ENCODE results near the gene AGPAT3.
A peak's percentile ranks its signal among the peaks of the same experiment; 100 is the strongest.

AGPAT3 gene

GRCh38 chr21:43854773-43855633, 10.0 kb upstream of the AGPAT3 start:
- Histone ChIP-seq H3K36me3 (ENCODE audit: control insufficient read depth, insufficient read depth, low read length) (no peaks in the 10 kb centered on the region), H3K4me3 (ENCODE audit: low read length) (no peak overlapping the region), H3K9ac (ENCODE audit: low read length) (no peak overlapping the region), H3K4me1 (ENCODE audit: control insufficient read depth, insufficient read depth, low read length) (peaks cover under 1% of the 10 kb centered on the region), H3K27me3 (ENCODE audit: control insufficient read depth, insufficient read depth, low read length) (no peaks in the 10 kb centered on the region), H3K9me3 (ENCODE audit: control insufficient read depth, low read length) (no peaks in the 10 kb centered on the region)

- no peak overlapping the region for H3K9ac ChIP-seq (ENCODE audit: low read length)
- H3K9me3 ChIP-seq (ENCODE audit: control insufficient read depth, low read length): no peaks in the 10 kb centered on the region
- H3K27me3 ChIP-seq (ENCODE audit: control insufficient read depth, insufficient read depth, low read length): no peaks in the 10 kb centered on the region
- H3K4me1 ChIP-seq (ENCODE audit: control insufficient read depth, insufficient read depth, low read length): peaks cover 6% of the 10 kb centered on the region
- no peak overlapping the region for H3K4me3 ChIP-seq (ENCODE audit: low read length)
- no peaks in the 10 kb centered on the region for H3K36me3 ChIP-seq (ENCODE audit: control insufficient read depth, insufficient read depth, low read length)
These were observed 9.1 kb upstream of the AGPAT3 start for GRCh38 chr21:43855955-43856354.

- Histone ChIP-seq H3K4me3 (ENCODE audit: low read length) (no peak overlapping the region), H3K4me1 (ENCODE audit: control insufficient read depth, insufficient read depth, low read length) (peaks cover 15% of the 10 kb centered on the region)
These were observed 6.0 kb upstream of the AGPAT3 start for GRCh38 chr21:43858806-43859648.

GRCh38 chr21:43859747-43860214, 5.2 kb upstream of the AGPAT3 start:
- Histone ChIP-seq H3K9ac (ENCODE audit: low read length) (no peak overlapping the region), H3K27me3 (ENCODE audit: control insufficient read depth, insufficient read depth, low read length) (no peaks in the 10 kb centered on the region), H3K4me3 (ENCODE audit: low read length) (no peak overlapping the region), H3K9me3 (ENCODE audit: control insufficient read depth, low read length) (no peaks in the 10 kb centered on the region), H3K4me1 (ENCODE audit: control insufficient read depth, insufficient read depth, low read length) (peaks cover 15% of the 10 kb centered on the region), H3K36me3 (ENCODE audit: control insufficient read depth, insufficient read depth, low read length) (no peaks in the 10 kb centered on the region)

More at GRCh38 chr21:43858806-43859648, 6.0 kb upstream of the AGPAT3 start:
- Histone ChIP-seq H3K9me3 (ENCODE audit: control insufficient read depth, low read length) (no peaks in the 10 kb centered on the region), H3K9ac (ENCODE audit: low read length) (no peak overlapping the region), H3K36me3 (ENCODE audit: control insufficient read depth, insufficient read depth, low read length) (no peaks in the 10 kb centered on the region), H3K27me3 (ENCODE audit: control insufficient read depth, insufficient read depth, low read length) (no peaks in the 10 kb centered on the region)

- Histone ChIP-seq H3K4me1 (ENCODE audit: control insufficient read depth, insufficient read depth, low read length) (peaks cover 20% of the 10 kb centered on the region), H3K36me3 (ENCODE audit: control insufficient read depth, insufficient read depth, low read length) (no peaks in the 10 kb centered on the region), H3K27me3 (ENCODE audit: control insufficient read depth, insufficient read depth, low read length) (no peaks in the 10 kb centered on the region), H3K9ac (ENCODE audit: low read length) (no peak overlapping the region), H3K4me3 (ENCODE audit: low read length) (no peak overlapping the region), H3K9me3 (ENCODE audit: control insufficient read depth, low read length) (no peaks in the 10 kb centered on the region)
These were observed 3.3 kb upstream of the AGPAT3 start for GRCh38 chr21:43861706-43862105.

GRCh38 chr21:43864313-43864961, 586 bp upstream of the AGPAT3 start:
- Histone ChIP-seq H3K27me3 (ENCODE audit: control insufficient read depth, insufficient read depth, low read length) (no peaks in the 10 kb centered on the region), H3K9me3 (ENCODE audit: control insufficient read depth, low read length) (no peaks in the 10 kb centered on the region), H3K4me3 (ENCODE audit: low read length) (no peak overlapping the region), H3K4me1 (ENCODE audit: control insufficient read depth, insufficient read depth, low read length) (peaks cover 42% of the 10 kb centered on the region), H3K36me3 (ENCODE audit: control insufficient read depth, insufficient read depth, low read length) (no peaks in the 10 kb centered on the region), H3K9ac (ENCODE audit: low read length) (peak overlapping the region; percentile 60)

DNA sequence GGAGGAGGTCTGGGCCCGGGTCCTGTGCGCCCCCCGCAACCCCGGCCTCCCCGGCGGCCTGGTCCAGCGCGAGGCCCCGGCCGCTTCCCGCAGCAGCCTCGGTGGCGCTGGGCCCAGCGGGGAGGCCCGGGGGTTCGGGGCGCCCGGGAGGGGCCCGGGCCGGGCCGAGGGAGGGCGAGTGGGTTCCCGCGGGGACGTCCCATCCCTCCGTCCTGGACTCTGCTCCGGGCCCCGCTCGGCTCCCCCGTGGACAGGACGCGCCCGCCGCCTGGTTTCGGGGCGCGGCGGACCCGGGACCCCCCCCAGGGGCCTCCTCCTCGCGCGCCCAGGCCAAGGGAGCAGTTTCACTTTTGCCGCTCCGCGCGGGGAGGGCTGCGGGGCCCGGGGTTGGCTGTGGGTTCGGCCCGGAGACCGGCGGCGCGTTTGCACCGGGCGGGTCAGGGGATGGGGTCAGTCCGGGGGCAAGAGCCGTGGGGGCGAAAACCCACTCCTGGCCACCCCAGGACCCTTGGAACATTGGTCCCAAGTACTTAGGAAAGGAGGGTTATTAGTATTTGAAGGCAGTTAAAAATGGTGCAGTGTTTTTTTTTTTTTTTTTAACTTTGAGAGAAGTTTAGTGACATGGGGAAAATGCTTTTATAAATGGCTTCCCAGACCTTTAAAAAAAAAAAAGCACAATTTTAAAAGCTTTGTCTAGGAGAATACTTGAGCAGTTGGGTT, 677 bp downstream of the AGPAT3 start:
- peak overlapping the region; percentile 14 for H3K4me3 ChIP-seq (ENCODE audit: low read length)
- no peaks in the 10 kb centered on the region for H3K9me3 ChIP-seq (ENCODE audit: control insufficient read depth, low read length)
- H3K27me3 ChIP-seq (ENCODE audit: control insufficient read depth, insufficient read depth, low read length): no peaks in the 10 kb centered on the region
- H3K9ac ChIP-seq (ENCODE audit: low read length): peak overlapping the region; percentile 78
- peaks cover 38% of the 10 kb centered on the region for H3K4me1 ChIP-seq (ENCODE audit: control insufficient read depth, insufficient read depth, low read length)
- H3K36me3 ChIP-seq (ENCODE audit: control insufficient read depth, insufficient read depth, low read length): no peaks in the 10 kb centered on the region

DNA sequence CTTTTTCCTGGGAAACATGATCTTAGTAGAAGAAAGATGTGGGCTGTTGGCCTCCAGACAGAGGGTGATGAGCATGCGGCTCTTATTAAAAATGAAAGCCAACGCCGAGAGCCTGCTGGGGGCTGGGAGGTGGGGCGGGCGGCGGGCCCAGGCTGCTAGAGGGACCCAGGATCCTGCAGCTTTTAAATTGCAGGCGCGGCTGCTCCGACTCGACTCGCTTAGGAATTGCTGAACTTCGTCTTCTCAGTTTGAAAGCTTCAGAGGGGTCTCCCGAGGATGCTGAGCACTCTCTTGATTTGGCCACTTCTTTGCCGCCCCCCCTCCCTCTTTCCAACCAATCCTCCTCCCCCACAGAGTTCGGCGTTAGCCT, 1.2 kb downstream of the AGPAT3 start:
- H3K4me1 ChIP-seq (ENCODE audit: control insufficient read depth, insufficient read depth, low read length): peaks cover 33% of the 10 kb centered on the region
- peak overlapping the region; percentile 78 for H3K9ac ChIP-seq (ENCODE audit: low read length)
- H3K27me3 ChIP-seq (ENCODE audit: control insufficient read depth, insufficient read depth, low read length): no peaks in the 10 kb centered on the region

GRCh38 chr21:43866659-43867331, 1.8 kb downstream of the AGPAT3 start:
- Histone ChIP-seq H3K4me3 (ENCODE audit: low read length) (peak overlapping the region; percentile 4), H3K9me3 (ENCODE audit: control insufficient read depth, low read length) (no peaks in the 10 kb centered on the region), H3K9ac (ENCODE audit: low read length) (peak overlapping the region; percentile 78), H3K36me3 (ENCODE audit: control insufficient read depth, insufficient read depth, low read length) (no peaks in the 10 kb centered on the region), H3K4me1 (ENCODE audit: control insufficient read depth, insufficient read depth, low read length) (peaks cover 28% of the 10 kb centered on the region), H3K27me3 (ENCODE audit: control insufficient read depth, insufficient read depth, low read length) (no peaks in the 10 kb centered on the region)

More for the DNA sequence above, 1.2 kb downstream of the AGPAT3 start:
- Histone ChIP-seq H3K4me3 (ENCODE audit: low read length) (peak overlapping the region; percentile 14), H3K9me3 (ENCODE audit: control insufficient read depth, low read length) (no peaks in the 10 kb centered on the region), H3K36me3 (ENCODE audit: control insufficient read depth, insufficient read depth, low read length) (no peaks in the 10 kb centered on the region)

DNA sequence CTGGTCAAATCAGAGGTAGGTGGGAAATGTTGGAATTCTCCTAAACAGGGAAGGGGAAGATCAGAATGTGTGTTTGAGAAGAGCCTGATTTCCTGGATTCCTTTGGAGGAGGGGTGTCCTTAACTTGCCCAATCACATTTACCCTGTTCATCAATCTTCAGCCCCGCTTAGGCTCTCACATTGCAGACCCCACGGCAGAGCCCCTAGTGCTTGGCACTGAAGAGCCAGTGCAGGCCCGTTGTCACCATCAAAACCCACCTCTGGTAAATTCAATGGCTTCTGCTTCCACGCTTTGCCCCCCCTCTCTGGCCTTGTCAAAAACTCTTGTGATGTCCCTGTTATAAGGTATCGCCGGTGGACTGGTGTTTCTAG, 2.3 kb downstream of the AGPAT3 start:
- peaks cover 26% of the 10 kb centered on the region for H3K4me1 ChIP-seq (ENCODE audit: control insufficient read depth, insufficient read depth, low read length)
- H3K4me3 ChIP-seq (ENCODE audit: low read length): no peak overlapping the region
- no peaks in the 10 kb centered on the region for H3K9me3 ChIP-seq (ENCODE audit: control insufficient read depth, low read length)
- no peaks in the 10 kb centered on the region for H3K36me3 ChIP-seq (ENCODE audit: control insufficient read depth, insufficient read depth, low read length)
- no peaks in the 10 kb centered on the region for H3K27me3 ChIP-seq (ENCODE audit: control insufficient read depth, insufficient read depth, low read length)
- peak overlapping the region; percentile 78 for H3K9ac ChIP-seq (ENCODE audit: low read length)

DNA sequence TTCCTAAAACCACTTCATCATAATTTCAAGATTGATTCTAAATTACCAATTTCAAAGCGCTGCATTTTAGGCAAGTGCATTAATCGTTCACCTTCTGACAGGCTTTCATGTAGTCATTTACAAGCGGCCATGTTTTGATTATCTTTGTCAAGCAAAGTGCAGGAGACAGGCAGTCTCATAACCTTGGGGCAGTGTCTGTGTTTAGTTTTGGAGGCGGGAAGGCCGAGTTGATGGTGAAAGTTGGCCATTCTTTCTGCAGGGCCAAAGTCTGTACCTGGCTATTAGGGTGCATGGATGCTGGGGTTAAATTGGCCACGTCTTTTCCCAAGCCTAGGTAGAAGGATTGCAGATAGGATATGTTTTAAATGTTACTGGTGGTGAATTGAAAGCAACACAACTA, 2.9 kb downstream of the AGPAT3 start:
- Histone ChIP-seq H3K9me3 (ENCODE audit: control insufficient read depth, low read length) (no peaks in the 10 kb centered on the region), H3K9ac (ENCODE audit: low read length) (no peak overlapping the region), H3K36me3 (ENCODE audit: control insufficient read depth, insufficient read depth, low read length) (no peaks in the 10 kb centered on the region), H3K27me3 (ENCODE audit: control insufficient read depth, insufficient read depth, low read length) (no peaks in the 10 kb centered on the region), H3K4me3 (ENCODE audit: low read length) (no peak overlapping the region), H3K4me1 (ENCODE audit: control insufficient read depth, insufficient read depth, low read length) (peaks cover 26% of the 10 kb centered on the region)
